Immature natural killer cell (primary cell): Measurements from ENCODE around the gene SEMA5A. TPM values are rescaled to one million over a fixed set of nuclear protein-coding genes. Genes with fewer than 3 reads are reported as not detected.

ENCODE experiments used
- DNase-seq, 3 donors: peaks; one replicate each; pipeline ENCODE4 v3.0.0; 2022; ENCODE audit warnings: mixed read lengths in 1 of 3
- H3K27ac Mint-ChIP-seq, 6 donors: one replicate each; pipeline ENCODE4 v1.8.0; 2020; ENCODE audit warnings: mixed read lengths in 6 of 6, mild to moderate bottlenecking in 5 of 6, inconsistent platforms in 4 of 6, moderate library complexity in 3 of 6
- H3K27me3 Mint-ChIP-seq, 3 donors: one replicate each; pipeline ENCODE4 v1.8.0; 2020 to 2021; ENCODE audit warnings: low read depth in 3 of 3, mild to moderate bottlenecking in 3 of 3, mixed read lengths in 3 of 3, moderate library complexity in 3 of 3, inconsistent platforms in 1 of 3
- H3K36me3 Mint-ChIP-seq, 3 donors: one replicate each; pipeline ENCODE4 v1.8.0; 2020; ENCODE audit warnings: mixed read lengths in 3 of 3, inconsistent platforms in 2 of 3, mild to moderate bottlenecking in 2 of 3
- H3K4me1 Mint-ChIP-seq, 2 donors: one replicate each; pipeline ENCODE4 v1.8.0; 2020; ENCODE audit warnings: inconsistent platforms in 2 of 2, mild to moderate bottlenecking in 2 of 2, mixed read lengths in 2 of 2, moderate library complexity in 1 of 2
- H3K4me3 Mint-ChIP-seq, 5 donors: one replicate each; pipeline ENCODE4 v1.8.0; 2020; ENCODE audit warnings: mild to moderate bottlenecking in 5 of 5, mixed read lengths in 5 of 5, inconsistent platforms in 3 of 5, moderate library complexity in 3 of 5
- H3K9me3 Mint-ChIP-seq, 6 donors: one replicate each; pipeline ENCODE4 v1.8.0; 2020; ENCODE audit warnings: mild to moderate bottlenecking in 6 of 6, mixed read lengths in 6 of 6, inconsistent platforms in 4 of 6, moderate library complexity in 3 of 6
- polyA plus RNA-seq, 3 donors: library from polyadenylated mRNA; unstranded; fragments of 300-500 nt; fragmentation: Illumina TruSeq; gene quantifications; one replicate each; pipeline ENCODE4 v1.2.3, GENCODE V29; 2021

SEMA5A gene
- polyA plus RNA-seq, 3 donors from 2014 or later: 0.02 TPM; not detected in 2

DNA sequence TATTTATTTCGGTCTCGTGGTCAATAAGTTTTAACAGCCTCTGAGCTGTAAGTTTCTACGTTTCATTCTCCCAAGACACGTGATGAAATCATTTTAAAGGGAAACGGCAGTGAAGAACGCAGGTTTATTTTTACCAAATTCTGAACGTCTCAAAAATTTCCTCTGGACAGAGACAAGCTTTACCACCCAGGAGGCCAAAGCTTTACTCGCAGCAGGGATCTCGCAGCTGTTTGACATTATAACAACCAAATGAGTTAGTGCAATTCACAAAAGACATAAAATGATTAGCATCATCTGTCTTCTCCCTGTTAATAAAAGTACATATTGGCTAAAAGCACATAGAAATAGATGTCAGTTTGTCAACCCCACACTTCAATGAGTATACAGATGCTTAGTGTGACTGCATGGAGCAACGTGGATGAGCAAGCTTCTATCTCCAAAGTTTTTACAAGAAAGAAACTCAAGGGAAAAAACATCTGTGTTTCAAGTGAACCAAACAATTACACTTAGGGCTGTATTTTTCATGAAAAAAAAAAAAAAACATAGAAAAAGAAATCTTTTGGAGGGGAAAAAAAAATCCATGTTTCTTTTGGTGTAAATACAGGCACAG lies 2.5 kb downstream of the SEMA5A start:
- peaks cover 2 to 13% (median 7%) of the 10 kb centered on the region in 3 donors for H3K27me3 Mint-ChIP-seq
- H3K9me3 Mint-ChIP-seq: peaks cover 0 to 25% (median 1%) of the 10 kb centered on the region in 6 donors
- H3K4me1 Mint-ChIP-seq: peaks cover 9 to 13% of the 10 kb centered on the region in 2 donors
- H3K36me3 Mint-ChIP-seq: no peaks in the 10 kb centered on the region
- peak overlapping the region in 1 of 5 donors; percentile 25 for H3K4me3 Mint-ChIP-seq
- no peak for DNase-seq
- H3K27ac Mint-ChIP-seq: no peak overlapping the region

DNA sequence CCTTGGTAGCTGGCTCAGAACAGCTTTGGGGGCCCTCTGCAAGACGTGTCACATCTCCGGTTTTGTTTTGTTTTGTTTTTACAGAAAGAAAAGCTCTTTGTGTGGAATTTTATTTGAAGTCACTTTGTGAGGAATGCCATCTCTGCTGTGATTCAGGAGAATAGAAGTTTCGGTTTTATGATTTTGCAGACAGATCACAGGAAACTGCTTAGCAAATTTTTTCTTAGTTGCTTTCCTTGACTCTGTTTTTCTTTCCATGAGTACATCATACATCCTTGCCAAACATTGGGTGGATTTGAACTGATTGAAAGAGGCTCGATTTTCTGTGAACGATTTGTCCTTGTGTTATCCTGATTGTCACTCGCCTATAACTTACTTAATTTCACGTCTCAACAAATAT lies 5.1 kb downstream of the SEMA5A start:
- no peak overlapping the region for H3K4me3 Mint-ChIP-seq
- no peak for DNase-seq
- peaks cover 8% of the 10 kb centered on the region in 2 donors for H3K4me1 Mint-ChIP-seq
- peaks cover 2 to 4% (median 3%) of the 10 kb centered on the region in 3 donors for H3K27me3 Mint-ChIP-seq
- no peak overlapping the region for H3K27ac Mint-ChIP-seq
- H3K9me3 Mint-ChIP-seq: peaks cover 0 to 21% (median 0%) of the 10 kb centered on the region in 6 donors
- H3K36me3 Mint-ChIP-seq: no peaks in the 10 kb centered on the region

- H3K27me3 Mint-ChIP-seq: peaks cover 2% of the 10 kb centered on the region in 3 donors
- no peak overlapping the region for H3K4me3 Mint-ChIP-seq
- no peak overlapping the region for H3K27ac Mint-ChIP-seq
- H3K9me3 Mint-ChIP-seq: peaks cover 0 to 12% (median 2%) of the 10 kb centered on the region in 6 donors
- DNase-seq: no peak
- peaks cover 0 to 3% of the 10 kb centered on the region in 2 donors for H3K4me1 Mint-ChIP-seq
- peaks cover 0 to 5% (median 0%) of the 10 kb centered on the region in 3 donors for H3K36me3 Mint-ChIP-seq
These were observed 7.4 kb downstream of the SEMA5A start for GRCh38 chr5:9538504-9538903.

DNA sequence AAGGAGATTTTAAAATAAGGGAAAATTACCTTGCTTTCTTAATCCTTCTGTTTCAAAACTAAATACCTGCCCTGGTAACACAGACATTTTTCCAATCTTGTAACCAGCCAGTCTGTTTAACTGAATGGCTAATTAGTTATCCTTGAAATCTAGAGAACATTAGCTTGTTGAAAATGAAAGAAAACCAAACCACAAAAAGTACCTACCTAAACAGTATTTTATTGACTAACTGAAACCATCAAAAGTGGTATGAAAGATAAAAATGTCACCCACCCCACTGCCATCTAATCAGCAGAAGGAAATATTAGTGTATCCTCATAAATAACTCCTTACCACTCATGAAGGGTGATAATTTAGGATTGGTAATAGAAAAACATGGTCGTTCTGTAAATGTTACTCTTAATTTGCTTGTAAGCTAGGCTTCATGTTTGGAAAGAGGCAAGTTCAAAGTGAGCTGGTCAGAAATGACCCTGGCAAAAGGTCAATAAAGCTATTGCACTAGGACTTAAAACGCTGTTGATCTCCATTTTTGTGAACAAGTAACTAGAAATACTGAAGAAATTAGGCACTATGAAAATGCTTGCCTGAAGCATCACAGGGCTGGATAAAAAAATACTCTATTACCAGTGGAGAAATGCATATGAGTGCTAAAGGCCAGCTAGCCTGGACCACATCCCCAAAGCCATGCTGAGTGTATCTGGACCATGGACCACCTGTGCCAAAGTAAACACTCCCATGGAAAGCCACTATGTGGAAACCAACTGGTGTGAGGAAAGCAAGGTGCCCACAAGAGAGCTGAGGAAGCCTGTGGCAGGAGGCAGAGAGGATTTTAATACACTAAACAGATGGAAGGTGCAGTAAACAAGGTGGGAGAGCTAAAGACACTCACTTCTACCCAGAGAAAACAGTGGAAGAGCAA lies 8.4 kb downstream of the SEMA5A start:
- H3K27me3 Mint-ChIP-seq: peaks cover 2% of the 10 kb centered on the region in 3 donors
- no peak overlapping the region for H3K4me3 Mint-ChIP-seq
- peaks cover 0 to 5% (median 0%) of the 10 kb centered on the region in 3 donors for H3K36me3 Mint-ChIP-seq
- H3K9me3 Mint-ChIP-seq: peaks cover 0 to 5% (median 2%) of the 10 kb centered on the region in 6 donors
- peaks cover 0 to 3% of the 10 kb centered on the region in 2 donors for H3K4me1 Mint-ChIP-seq
- DNase-seq: no peak
- no peak overlapping the region for H3K27ac Mint-ChIP-seq

DNA sequence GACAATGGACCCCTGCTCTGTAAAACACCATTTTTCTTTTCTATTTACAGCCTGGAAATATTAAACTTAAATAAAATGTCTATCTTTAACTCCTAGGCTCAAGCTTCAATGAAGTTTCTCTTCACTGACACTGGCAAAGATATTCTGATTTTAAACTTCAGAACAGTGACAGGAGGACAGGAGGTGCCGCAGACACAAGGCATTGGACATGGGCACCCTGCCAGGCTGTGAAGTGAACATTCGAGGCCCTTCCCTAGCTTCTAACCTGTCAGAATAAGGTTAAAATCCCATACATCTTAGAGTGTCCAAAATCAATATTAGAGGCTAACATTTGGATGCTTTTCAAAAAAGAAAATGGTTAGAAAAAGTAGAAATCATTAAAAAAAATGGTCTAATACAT lies 9.2 kb downstream of the SEMA5A start:
- Mint-ChIP-seq H3K4me1 (peaks cover 0 to 3% of the 10 kb centered on the region in 2 donors), H3K27ac (no peak overlapping the region), H3K27me3 (peaks cover 2% of the 10 kb centered on the region in 3 donors), H3K9me3 (peaks cover 0 to 5% (median 2%) of the 10 kb centered on the region in 6 donors), H3K36me3 (peaks cover 0 to 5% (median 0%) of the 10 kb centered on the region in 3 donors), H3K4me3 (no peak overlapping the region)
- no peak for DNase-seq

- peaks cover 0 to 5% (median 0%) of the 10 kb centered on the region in 3 donors for H3K36me3 Mint-ChIP-seq
- peaks cover 0 to 2% (median 2%) of the 10 kb centered on the region in 3 donors for H3K27me3 Mint-ChIP-seq
- H3K27ac Mint-ChIP-seq: no peak overlapping the region
- H3K4me3 Mint-ChIP-seq: no peak overlapping the region
- DNase-seq: no peak
- H3K9me3 Mint-ChIP-seq: peaks cover 0 to 5% (median 0%) of the 10 kb centered on the region in 6 donors
- peaks cover 0 to 3% of the 10 kb centered on the region in 2 donors for H3K4me1 Mint-ChIP-seq
These were observed 10.9 kb downstream of the SEMA5A start for GRCh38 chr5:9534881-9535517.

- Mint-ChIP-seq H3K9me3 (peaks cover 0 to 5% (median 2%) of the 10 kb centered on the region in 6 donors), H3K27me3 (peaks cover 0 to 2% (median 2%) of the 10 kb centered on the region in 3 donors), H3K4me1 (peaks cover 0 to 3% of the 10 kb centered on the region in 2 donors), H3K27ac (no peak overlapping the region), H3K4me3 (no peak overlapping the region), H3K36me3 (peaks cover 0 to 5% (median 0%) of the 10 kb centered on the region in 3 donors)
- DNase-seq: no peak
These were observed 12.1 kb downstream of the SEMA5A start for GRCh38 chr5:9533562-9534364.

DNA sequence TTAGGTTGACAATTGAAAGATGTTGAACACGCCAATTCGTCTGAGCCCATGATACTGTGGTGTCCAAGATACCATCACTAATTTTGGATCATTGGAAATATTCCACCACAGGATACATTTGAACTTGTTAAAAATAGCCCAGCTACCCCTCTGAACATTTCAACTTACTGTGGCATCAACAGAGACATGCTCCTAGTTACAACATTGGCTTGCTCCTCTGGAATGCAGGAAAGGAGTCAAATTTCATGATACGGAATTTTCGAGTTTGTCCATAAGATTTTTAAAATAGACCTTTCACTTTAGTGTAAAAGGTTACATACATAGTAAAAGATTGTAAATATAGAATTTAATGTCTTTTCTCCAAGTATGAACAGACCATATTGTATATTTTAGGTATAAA lies 12.8 kb downstream of the SEMA5A start:
- H3K27me3 Mint-ChIP-seq: peaks cover 0 to 2% (median 2%) of the 10 kb centered on the region in 3 donors
- DNase-seq: no peak
- H3K9me3 Mint-ChIP-seq: peaks cover 0 to 5% (median 2%) of the 10 kb centered on the region in 6 donors
- peaks cover 0 to 3% of the 10 kb centered on the region in 2 donors for H3K4me1 Mint-ChIP-seq
- no peak overlapping the region for H3K4me3 Mint-ChIP-seq
- H3K27ac Mint-ChIP-seq: no peak overlapping the region
- peaks cover 0 to 5% (median 0%) of the 10 kb centered on the region in 3 donors for H3K36me3 Mint-ChIP-seq

DNA sequence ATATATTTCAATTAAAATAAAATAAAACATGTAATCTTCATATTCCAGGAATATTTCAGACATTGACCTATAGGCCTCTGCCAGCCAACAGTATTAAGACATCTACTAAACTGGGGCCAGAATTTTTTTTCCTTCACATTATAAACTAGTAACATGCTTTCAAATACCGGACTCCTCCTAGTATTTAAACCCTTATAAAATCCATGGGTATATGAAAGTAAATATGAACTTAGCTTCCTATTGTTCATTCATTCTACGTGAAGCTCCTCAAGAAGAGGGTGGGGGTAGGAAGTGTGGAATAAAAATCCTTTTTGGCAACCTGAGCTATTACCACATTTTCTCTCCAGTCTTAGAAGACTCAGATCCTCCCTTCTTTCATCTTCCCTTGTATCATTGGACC lies 16.4 kb downstream of the SEMA5A start:
- Mint-ChIP-seq H3K4me1 (no peaks in the 10 kb centered on the region), H3K27ac (no peak overlapping the region), H3K9me3 (peaks cover 0 to 5% (median 4%) of the 10 kb centered on the region in 6 donors), H3K36me3 (peaks cover 0 to 3% (median 0%) of the 10 kb centered on the region in 3 donors), H3K4me3 (no peak overlapping the region), H3K27me3 (peaks cover 0 to 2% (median 0%) of the 10 kb centered on the region in 3 donors)
- DNase-seq: no peak

GRCh38 chr5:9529041-9529480 lies 16.8 kb downstream of the SEMA5A start:
- peaks cover 0 to 4% (median 3%) of the 10 kb centered on the region in 6 donors for H3K9me3 Mint-ChIP-seq
- no peak overlapping the region for H3K27ac Mint-ChIP-seq
- no peaks in the 10 kb centered on the region for H3K4me1 Mint-ChIP-seq
- no peaks in the 10 kb centered on the region for H3K36me3 Mint-ChIP-seq
- H3K4me3 Mint-ChIP-seq: no peak overlapping the region
- DNase-seq: no peak
- H3K27me3 Mint-ChIP-seq: peaks cover 0 to 2% (median 0%) of the 10 kb centered on the region in 3 donors

DNA sequence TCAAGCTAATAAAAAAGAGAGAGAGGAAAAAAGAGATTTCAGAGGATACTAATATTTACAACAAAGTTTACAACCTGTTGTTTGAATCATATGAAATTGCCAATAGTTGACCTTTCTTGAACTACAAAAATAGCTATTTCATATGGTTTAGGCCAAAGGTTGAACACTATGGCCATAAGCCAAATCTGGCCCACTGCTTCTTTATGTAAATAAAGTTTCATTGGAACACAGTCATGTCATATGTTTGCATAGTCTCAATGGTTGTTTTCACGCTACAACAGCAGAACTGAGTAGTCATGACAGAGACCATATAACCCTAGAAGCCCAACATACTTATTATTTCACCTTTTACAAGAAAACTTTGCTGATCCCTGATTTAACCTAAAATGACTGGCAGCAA lies 20.9 kb downstream of the SEMA5A start:
- no peaks in the 10 kb centered on the region for H3K4me1 Mint-ChIP-seq
- peaks cover 0 to 9% (median 4%) of the 10 kb centered on the region in 6 donors for H3K9me3 Mint-ChIP-seq
- DNase-seq: no peak
- H3K36me3 Mint-ChIP-seq: no peaks in the 10 kb centered on the region
- peaks cover 0 to 4% (median 3%) of the 10 kb centered on the region in 3 donors for H3K27me3 Mint-ChIP-seq
- H3K4me3 Mint-ChIP-seq: no peak overlapping the region
- no peak overlapping the region for H3K27ac Mint-ChIP-seq

DNA sequence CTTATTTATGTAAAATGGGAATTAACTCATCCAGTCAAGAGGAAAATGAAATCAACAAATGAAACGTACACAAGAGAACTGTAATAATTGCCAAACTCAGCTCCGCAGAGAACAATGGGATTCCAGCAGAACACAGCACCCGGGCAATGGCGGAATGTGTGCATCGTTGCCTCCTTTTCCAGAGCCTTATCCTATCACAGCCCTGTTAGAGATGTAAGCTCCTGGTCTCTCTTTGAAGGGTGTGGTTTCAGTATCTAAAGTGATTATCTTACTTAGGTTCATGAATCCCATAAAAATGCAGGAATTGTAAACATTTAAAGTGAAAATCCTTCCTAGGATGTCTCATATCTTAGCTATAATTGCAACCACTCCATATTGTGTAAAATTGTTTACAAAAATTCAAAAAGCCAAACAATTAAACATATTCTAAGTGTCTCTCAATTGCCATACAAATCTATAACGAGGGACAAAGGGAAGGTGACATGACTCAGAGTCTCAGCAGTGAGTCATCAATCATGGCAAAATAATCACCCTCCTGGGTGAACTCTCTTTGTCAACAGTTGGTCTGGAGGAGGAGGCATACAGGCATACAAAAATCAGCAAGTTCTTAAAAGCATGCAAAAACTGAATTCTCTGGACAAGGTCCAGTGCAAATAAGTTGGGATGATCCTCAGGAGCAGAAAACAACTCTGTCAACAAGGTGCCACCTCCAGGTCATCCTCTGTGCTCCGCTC lies 22.6 kb downstream of the SEMA5A start:
- Mint-ChIP-seq H3K27ac (no peak overlapping the region), H3K27me3 (peaks cover 0 to 4% (median 3%) of the 10 kb centered on the region in 3 donors), H3K36me3 (no peaks in the 10 kb centered on the region), H3K4me1 (no peaks in the 10 kb centered on the region), H3K4me3 (no peak overlapping the region), H3K9me3 (peaks cover 0 to 9% (median 4%) of the 10 kb centered on the region in 6 donors)
- no peak for DNase-seq
